ENCODE measurements around the gene ZNF689. TPM values are rescaled to one million over a fixed set of nuclear protein-coding genes. Genes with fewer than 3 reads are reported as not detected.

ZNF689 gene
- total RNA-seq, 1 experiment from 2014 or later = 21.1 TPM

DNA sequence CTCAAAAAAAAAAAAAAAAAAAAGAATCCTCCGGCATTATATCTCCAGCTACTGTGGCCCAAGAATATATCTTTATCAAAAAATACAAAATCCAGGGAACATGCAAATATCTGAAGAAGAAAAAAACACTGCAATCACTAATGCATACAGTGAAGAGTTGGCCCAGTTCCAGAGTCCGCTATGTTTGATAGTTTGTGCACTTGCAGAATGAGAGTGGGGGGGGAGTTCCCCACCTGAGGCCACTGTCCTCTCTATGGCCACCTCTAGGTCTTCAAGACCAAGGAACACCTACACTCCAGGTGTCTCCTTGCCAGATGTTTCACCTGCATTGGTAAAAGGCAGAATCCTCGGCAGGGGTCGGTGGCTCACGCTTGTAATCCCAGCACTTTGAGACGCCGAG, 28.7 kb downstream of the ZNF689 start:
- no peak overlapping the region for H3K23ac ChIP-seq (ENCODE audit: insufficient read length, low read depth, low read length)
- H4K8ac ChIP-seq (replicated peaks; ENCODE audit: insufficient read length, low read depth, low read length) = no peak overlapping the region
- H3K56ac ChIP-seq (ENCODE audit: insufficient read length, low read depth, low read length) = no peak overlapping the region
- no peaks in the 10 kb centered on the region for H3K27me3 Mint-ChIP-seq (ENCODE audit: low read depth)
- H3K18ac ChIP-seq (ENCODE audit: insufficient read length, low read depth, low read length) = no peak overlapping the region
- no peak overlapping the region for H2BK120ac ChIP-seq (ENCODE audit: low read depth, low read length, poor library complexity, severe bottlenecking)
- no peak overlapping the region for H3K27ac ChIP-seq (ENCODE audit: insufficient read length, low read depth, low read length)
- H3T11ph ChIP-seq (ENCODE audit: low read length) = no peak overlapping the region
- H3K4me1 Mint-ChIP-seq = peaks cover 7 to 10% of the 10 kb centered on the region in 2 experiments
- no peak overlapping the region for H2BK12ac ChIP-seq (ENCODE audit: insufficient read length, low read depth, low read length)
- no peaks in the 10 kb centered on the region for H3K79me1 ChIP-seq (ENCODE audit: insufficient read depth, low read depth, low read length, poor library complexity, severe bottlenecking)
- H2BK20ac ChIP-seq (ENCODE audit: low read depth, low read length, poor library complexity, severe bottlenecking) = no peak overlapping the region
- WGBS (ENCODE audit: extremely low coverage, insufficient read length, low lambda C conversion rate) = no CpG with 5 or more reads among the region's 7 CpGs
- no peak overlapping the region for H2BK15ac ChIP-seq (ENCODE audit: low read depth, low read length)
- no peaks in the 10 kb centered on the region for H3K9me3 Mint-ChIP-seq
- H2AK5ac ChIP-seq (ENCODE audit: insufficient read length, low read length) = no peak overlapping the region
- H4K20me1 ChIP-seq (ENCODE audit: control insufficient read depth, insufficient read depth, insufficient read length) = no peaks in the 10 kb centered on the region
- H3K9ac ChIP-seq (ENCODE audit: extremely low read depth, insufficient read length, low read length) = no peak overlapping the region
- DNase-seq = no peak
- no peaks in the 10 kb centered on the region for H3K27me3 ChIP-seq (ENCODE audit: insufficient read depth, low read length)
- no peak overlapping the region; a peak in 1 of 7 replicates for H3K27ac Mint-ChIP-seq
- H4K91ac ChIP-seq (ENCODE audit: insufficient read length, low read depth, low read length) = no peak overlapping the region
- H3K14ac ChIP-seq (ENCODE audit: insufficient read depth, low read length) = no peak overlapping the region
- no peaks in the 10 kb centered on the region; the same call in 1 of the 2 replicates for H3K4me1 ChIP-seq (ENCODE audit: insufficient read depth, low read length)
- peaks cover 8 to 60% (median 25%) of the 10 kb centered on the region in 3 experiments; a peak in 6 of 7 replicates for H3K36me3 Mint-ChIP-seq (ENCODE audit: insufficient read depth in 1 of 3, low read depth in 3 of 3)
- H4K5ac ChIP-seq (ENCODE audit: insufficient read length, low read depth, low read length) = no peak overlapping the region
- H3K4ac ChIP-seq (ENCODE audit: low read depth, low read length) = no peak overlapping the region
- H2AFZ ChIP-seq (ENCODE audit: low read length) = no peak overlapping the region
- H3K4me2 ChIP-seq (ENCODE audit: insufficient read depth, insufficient read length, low read length) = no peak overlapping the region
- TF ChIP-seq, protein P1, sequence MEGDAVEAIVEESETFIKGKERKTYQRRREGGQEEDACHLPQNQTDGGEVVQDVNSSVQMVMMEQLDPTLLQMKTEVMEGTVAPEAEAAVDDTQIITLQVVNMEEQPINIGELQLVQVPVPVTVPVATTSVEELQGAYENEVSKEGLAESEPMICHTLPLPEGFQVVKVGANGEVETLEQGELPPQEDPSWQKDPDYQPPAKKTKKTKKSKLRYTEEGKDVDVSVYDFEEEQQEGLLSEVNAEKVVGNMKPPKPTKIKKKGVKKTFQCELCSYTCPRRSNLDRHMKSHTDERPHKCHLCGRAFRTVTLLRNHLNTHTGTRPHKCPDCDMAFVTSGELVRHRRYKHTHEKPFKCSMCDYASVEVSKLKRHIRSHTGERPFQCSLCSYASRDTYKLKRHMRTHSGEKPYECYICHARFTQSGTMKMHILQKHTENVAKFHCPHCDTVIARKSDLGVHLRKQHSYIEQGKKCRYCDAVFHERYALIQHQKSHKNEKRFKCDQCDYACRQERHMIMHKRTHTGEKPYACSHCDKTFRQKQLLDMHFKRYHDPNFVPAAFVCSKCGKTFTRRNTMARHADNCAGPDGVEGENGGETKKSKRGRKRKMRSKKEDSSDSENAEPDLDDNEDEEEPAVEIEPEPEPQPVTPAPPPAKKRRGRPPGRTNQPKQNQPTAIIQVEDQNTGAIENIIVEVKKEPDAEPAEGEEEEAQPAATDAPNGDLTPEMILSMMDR (conservative IDR thresholded peaks at IDR 0.05) = no peak
- no peaks in the 10 kb centered on the region for H3K79me2 ChIP-seq (ENCODE audit: insufficient read depth, low read length)
- H3K9me3 ChIP-seq (ENCODE audit: control insufficient read depth, low read depth, low read length) = no peaks in the 10 kb centered on the region
- H3K4me3 Mint-ChIP-seq = no peak overlapping the region
- peaks cover 7% of the 10 kb centered on the region for H3K23me2 ChIP-seq (ENCODE audit: insufficient read length, low read depth, low read length, poor library complexity, severe bottlenecking)
- no peak overlapping the region for H2BK5ac ChIP-seq (ENCODE audit: insufficient read length, low read length)

Measured in H9 (cell line).